Parietal lobe (tissue), 2 donors: ENCODE results near the gene NEO1. TPM values are rescaled to one million over a fixed set of nuclear protein-coding genes. Genes with fewer than 3 reads are reported as not detected.

Experiments
- small RNA-seq: library from RNA; depleted of rRNA; stranded (forward); fragments of <200 nt; gene quantifications from one replicate; pipeline ENCODE3, GENCODE V24; 2014; ENCODE audit warnings: low replicate concordance
- total RNA-seq: library from RNA; depleted of rRNA; stranded (reverse); fragments of >200 nt; gene quantifications from one replicate; pipeline ENCODE4 v1.2.3, GENCODE V29; 2014

The NEO1 gene, protein sequence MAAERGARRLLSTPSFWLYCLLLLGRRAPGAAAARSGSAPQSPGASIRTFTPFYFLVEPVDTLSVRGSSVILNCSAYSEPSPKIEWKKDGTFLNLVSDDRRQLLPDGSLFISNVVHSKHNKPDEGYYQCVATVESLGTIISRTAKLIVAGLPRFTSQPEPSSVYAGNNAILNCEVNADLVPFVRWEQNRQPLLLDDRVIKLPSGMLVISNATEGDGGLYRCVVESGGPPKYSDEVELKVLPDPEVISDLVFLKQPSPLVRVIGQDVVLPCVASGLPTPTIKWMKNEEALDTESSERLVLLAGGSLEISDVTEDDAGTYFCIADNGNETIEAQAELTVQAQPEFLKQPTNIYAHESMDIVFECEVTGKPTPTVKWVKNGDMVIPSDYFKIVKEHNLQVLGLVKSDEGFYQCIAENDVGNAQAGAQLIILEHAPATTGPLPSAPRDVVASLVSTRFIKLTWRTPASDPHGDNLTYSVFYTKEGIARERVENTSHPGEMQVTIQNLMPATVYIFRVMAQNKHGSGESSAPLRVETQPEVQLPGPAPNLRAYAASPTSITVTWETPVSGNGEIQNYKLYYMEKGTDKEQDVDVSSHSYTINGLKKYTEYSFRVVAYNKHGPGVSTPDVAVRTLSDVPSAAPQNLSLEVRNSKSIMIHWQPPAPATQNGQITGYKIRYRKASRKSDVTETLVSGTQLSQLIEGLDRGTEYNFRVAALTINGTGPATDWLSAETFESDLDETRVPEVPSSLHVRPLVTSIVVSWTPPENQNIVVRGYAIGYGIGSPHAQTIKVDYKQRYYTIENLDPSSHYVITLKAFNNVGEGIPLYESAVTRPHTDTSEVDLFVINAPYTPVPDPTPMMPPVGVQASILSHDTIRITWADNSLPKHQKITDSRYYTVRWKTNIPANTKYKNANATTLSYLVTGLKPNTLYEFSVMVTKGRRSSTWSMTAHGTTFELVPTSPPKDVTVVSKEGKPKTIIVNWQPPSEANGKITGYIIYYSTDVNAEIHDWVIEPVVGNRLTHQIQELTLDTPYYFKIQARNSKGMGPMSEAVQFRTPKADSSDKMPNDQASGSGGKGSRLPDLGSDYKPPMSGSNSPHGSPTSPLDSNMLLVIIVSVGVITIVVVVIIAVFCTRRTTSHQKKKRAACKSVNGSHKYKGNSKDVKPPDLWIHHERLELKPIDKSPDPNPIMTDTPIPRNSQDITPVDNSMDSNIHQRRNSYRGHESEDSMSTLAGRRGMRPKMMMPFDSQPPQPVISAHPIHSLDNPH (N-terminal part only)
- total RNA-seq = 231 TPM

DNA sequence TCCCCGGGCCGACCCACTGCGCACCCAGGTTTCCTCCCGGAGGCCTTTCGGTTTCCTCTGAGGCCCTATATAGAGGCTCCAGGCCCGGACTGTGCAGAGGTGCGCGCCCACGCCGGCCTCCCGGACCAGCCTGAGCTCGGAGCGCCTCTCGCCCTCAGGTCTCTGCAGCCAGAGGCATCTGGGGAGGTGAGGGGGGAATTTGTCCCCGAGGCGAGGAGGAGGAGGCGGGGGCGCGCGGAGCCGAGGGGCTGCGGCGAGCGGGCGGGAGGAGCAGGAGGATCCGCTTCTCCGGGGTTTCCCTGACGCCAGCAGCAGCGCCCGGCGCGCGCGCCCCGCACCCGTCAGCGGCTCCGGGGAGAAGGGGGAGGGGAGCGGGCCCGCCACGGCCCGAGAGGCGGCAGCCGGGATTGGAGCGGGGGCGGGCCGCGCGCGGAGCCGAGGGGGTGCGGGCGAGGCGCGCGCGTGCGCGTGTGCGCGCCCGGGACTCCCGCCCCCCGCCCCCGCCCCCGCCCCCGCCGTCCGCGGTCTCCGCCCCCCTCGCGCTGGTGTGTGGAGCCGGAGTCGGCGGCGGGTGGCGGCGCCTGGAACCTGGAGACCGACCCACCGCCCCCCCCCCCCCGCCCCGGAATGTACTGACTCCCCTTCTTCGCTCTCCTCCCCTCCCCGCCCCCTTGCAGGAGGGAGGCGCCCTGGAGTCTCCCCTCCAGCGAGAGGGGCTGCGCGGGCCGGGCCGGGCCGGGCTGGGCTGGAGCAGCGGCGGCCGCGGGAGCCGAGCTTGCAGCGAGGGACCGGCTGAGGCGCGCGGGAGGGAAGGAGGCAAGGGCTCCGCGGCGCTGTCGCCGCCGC lies at the start of gene NEO1:
Gene NEO1, plus strand, starts transcription at position 657 of the 846 bp plus-strand sequence. CDS start 213 bp downstream, outside the sequence.

Small RNAs within 50 kb of the gene (small RNA-seq; reads per million reads assigned to genes)
- gene FKBP1AP2 = not detected
